ENCODE results near the gene TRAF2.

- TF ChIP-seq CTCF (IDR thresholded peaks at IDR 0.05; ENCODE audit: low read length), result no peak
- no peak for TF ChIP-seq EZH2 (IDR thresholded peaks at IDR 0.05; ENCODE audit: borderline replicate concordance, low read length)
Observed at GRCh38 chr9:136955943-136956335, 69.6 kb downstream of the TRAF2 start.
